ENCODE results near the gene ZNF341. TPM values are rescaled to one million over a fixed set of nuclear protein-coding genes. Genes with fewer than 3 reads are reported as not detected.
A peak's percentile ranks its signal among the peaks of the same experiment; 100 is the strongest.

Gene ZNF341
- polyA plus RNA-seq, 1 donor: 3.3 TPM

DNA sequence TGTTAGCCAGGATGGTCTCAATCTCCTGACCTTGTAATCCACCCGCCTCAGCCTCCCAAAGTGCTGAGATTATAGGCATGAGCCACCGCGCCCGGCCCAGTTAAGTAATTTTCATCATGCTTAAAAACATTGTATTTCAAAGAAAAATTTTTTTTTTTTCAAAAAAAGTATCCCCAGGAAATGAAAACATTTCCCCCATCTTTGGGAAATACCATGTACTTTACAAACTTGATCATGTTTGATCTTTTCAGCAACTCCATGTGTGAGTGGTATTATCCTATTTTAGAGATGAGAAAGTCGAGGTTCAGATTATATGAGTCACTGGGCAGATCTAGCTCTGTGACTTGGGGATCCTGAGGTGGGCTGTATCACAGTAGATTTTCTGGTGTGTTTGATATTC is 91.2 kb downstream of the ZNF341 start:
- no peaks in the 10 kb centered on the region for H3K27me3 ChIP-seq (ENCODE audit: control insufficient read depth, insufficient read depth, low read length)
- no peak for DNase-seq
- H3K27ac ChIP-seq (ENCODE audit: low read length): no peak overlapping the region
- H3K4me1 ChIP-seq (ENCODE audit: control insufficient read depth, insufficient read depth, low read length): peaks cover 34% of the 10 kb centered on the region
- H3K36me3 ChIP-seq (ENCODE audit: control insufficient read depth, insufficient read depth, low read length): peaks cover 9% of the 10 kb centered on the region
- no peak overlapping the region for H3K4me3 ChIP-seq (ENCODE audit: low read length)
- H3K9me3 ChIP-seq (ENCODE audit: control insufficient read depth, low read depth, low read length): no peaks in the 10 kb centered on the region
- no CpG with 5 or more reads among the region's 5 CpGs for WGBS (ENCODE audit: insufficient coverage, low lambda C conversion rate)

DNA sequence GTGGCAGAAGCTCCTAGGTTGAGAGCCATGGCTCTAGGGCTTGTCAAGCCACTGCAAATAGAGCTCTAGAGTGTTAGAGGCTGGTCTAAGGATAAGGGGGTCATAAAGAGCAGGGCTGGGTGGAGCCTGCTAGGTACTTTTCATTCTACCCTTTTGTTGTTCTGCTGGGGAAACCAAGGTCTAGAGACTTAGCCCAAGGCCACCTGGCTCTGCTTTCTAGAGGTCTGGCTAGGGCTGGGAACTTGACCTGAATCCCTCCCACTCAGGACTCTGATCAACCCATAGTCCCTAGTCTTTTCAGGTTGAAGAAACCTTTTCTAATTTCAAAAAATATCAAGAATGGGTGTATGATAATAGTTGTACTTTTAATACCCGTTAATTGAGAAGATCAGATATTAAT is 93.1 kb downstream of the ZNF341 start:
- Histone ChIP-seq H3K4me1 (ENCODE audit: control insufficient read depth, insufficient read depth, low read length) (peaks cover 53% of the 10 kb centered on the region), H3K27ac (ENCODE audit: low read length) (peak overlapping the region; percentile 86), H3K27me3 (ENCODE audit: control insufficient read depth, insufficient read depth, low read length) (no peaks in the 10 kb centered on the region), H3K9me3 (ENCODE audit: control insufficient read depth, low read depth, low read length) (no peaks in the 10 kb centered on the region), H3K4me3 (ENCODE audit: low read length) (no peak overlapping the region), H3K36me3 (ENCODE audit: control insufficient read depth, insufficient read depth, low read length) (peaks cover 11% of the 10 kb centered on the region)
- 100% methylated on average over 1 of the region's 1 CpG for whole genome bisulfite sequencing (ENCODE audit: insufficient coverage, low lambda C conversion rate)
- DNase-seq: peak in 1 of 2 donors; percentile 18

GRCh38 chr20:33825340-33826269 is 93.8 kb downstream of the ZNF341 start:
- no peak overlapping the region for H3K4me3 ChIP-seq (ENCODE audit: low read length)
- DNase-seq: peak; percentile 76 to 90
- WGBS (ENCODE audit: insufficient coverage, low lambda C conversion rate): no CpG with 5 or more reads among the region's 3 CpGs

GRCh38 chr20:33826270-33826897 is 94.6 kb downstream of the ZNF341 start:
- peak in 1 of 2 donors; percentile 69 for DNase-seq
- no CpG with 5 or more reads among the region's 5 CpGs for WGBS (ENCODE audit: insufficient coverage, low lambda C conversion rate)
- H3K4me3 ChIP-seq (ENCODE audit: low read length): no peak overlapping the region
- no peaks in the 10 kb centered on the region for H3K9me3 ChIP-seq (ENCODE audit: control insufficient read depth, low read depth, low read length)
- peaks cover 63% of the 10 kb centered on the region for H3K4me1 ChIP-seq (ENCODE audit: control insufficient read depth, insufficient read depth, low read length)
- no peaks in the 10 kb centered on the region for H3K27me3 ChIP-seq (ENCODE audit: control insufficient read depth, insufficient read depth, low read length)
- peaks cover 11% of the 10 kb centered on the region for H3K36me3 ChIP-seq (ENCODE audit: control insufficient read depth, insufficient read depth, low read length)
- peak overlapping the region; percentile 86 for H3K27ac ChIP-seq (ENCODE audit: low read length)

More at GRCh38 chr20:33825340-33826269, 93.8 kb downstream of the ZNF341 start:
- peak overlapping the region; percentile 86 for H3K27ac ChIP-seq (ENCODE audit: low read length)
- H3K9me3 ChIP-seq (ENCODE audit: control insufficient read depth, low read depth, low read length): no peaks in the 10 kb centered on the region
- peaks cover 60% of the 10 kb centered on the region for H3K4me1 ChIP-seq (ENCODE audit: control insufficient read depth, insufficient read depth, low read length)
- peaks cover 11% of the 10 kb centered on the region for H3K36me3 ChIP-seq (ENCODE audit: control insufficient read depth, insufficient read depth, low read length)
- no peaks in the 10 kb centered on the region for H3K27me3 ChIP-seq (ENCODE audit: control insufficient read depth, insufficient read depth, low read length)

- DNase-seq: no peak
- no peaks in the 10 kb centered on the region for H3K9me3 ChIP-seq (ENCODE audit: control insufficient read depth, low read depth, low read length)
- no CpG with 5 or more reads among the region's 2 CpGs for WGBS (ENCODE audit: insufficient coverage, low lambda C conversion rate)
- no peak overlapping the region for H3K27ac ChIP-seq (ENCODE audit: low read length)
- H3K36me3 ChIP-seq (ENCODE audit: control insufficient read depth, insufficient read depth, low read length): peaks cover 11% of the 10 kb centered on the region
- H3K4me1 ChIP-seq (ENCODE audit: control insufficient read depth, insufficient read depth, low read length): peaks cover 70% of the 10 kb centered on the region
- H3K27me3 ChIP-seq (ENCODE audit: control insufficient read depth, insufficient read depth, low read length): no peaks in the 10 kb centered on the region
- H3K4me3 ChIP-seq (ENCODE audit: low read length): no peak overlapping the region
Observed at GRCh38 chr20:33827109-33827508, 95.3 kb downstream of the ZNF341 start.

DNA sequence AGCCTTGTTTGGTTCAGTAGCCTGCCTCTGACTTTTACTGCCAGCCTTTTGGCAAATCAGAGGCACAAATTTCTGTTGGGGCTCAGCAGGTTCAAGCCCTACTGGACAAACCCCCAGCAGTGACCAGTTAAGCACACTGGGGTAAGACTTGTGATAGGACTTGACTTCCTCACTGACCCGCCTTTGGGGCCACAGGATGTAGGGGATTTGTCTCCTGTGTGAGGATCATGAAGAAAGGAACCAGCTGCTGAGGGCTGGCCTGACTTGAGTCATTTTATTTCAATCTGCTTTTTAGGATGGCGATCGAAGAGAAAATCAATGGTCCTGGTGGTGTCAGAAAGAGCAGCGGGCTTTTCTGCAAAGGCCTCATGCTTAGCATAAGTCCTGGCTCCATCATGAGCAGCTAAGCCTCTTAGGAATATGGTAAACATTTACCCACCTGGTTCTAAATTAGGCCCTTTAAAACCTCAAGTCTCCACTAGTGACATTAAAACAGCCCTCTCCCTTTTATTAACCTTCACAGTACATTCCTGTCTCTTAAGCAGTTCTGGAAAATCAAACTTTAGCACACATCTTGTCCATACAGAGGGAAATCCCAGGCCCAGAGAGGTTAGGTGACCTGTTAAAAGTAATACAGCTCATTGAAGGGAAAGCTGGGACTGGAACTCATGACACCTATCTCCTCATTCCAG is 96.0 kb downstream of the ZNF341 start:
- Histone ChIP-seq H3K36me3 (ENCODE audit: control insufficient read depth, insufficient read depth, low read length) (peaks cover 9% of the 10 kb centered on the region), H3K4me1 (ENCODE audit: control insufficient read depth, insufficient read depth, low read length) (peaks cover 77% of the 10 kb centered on the region), H3K4me3 (ENCODE audit: low read length) (no peak overlapping the region), H3K27ac (ENCODE audit: low read length) (peak overlapping the region; percentile 59), H3K9me3 (ENCODE audit: control insufficient read depth, low read depth, low read length) (no peaks in the 10 kb centered on the region), H3K27me3 (ENCODE audit: control insufficient read depth, insufficient read depth, low read length) (no peaks in the 10 kb centered on the region)
- no peak for DNase-seq
- WGBS (ENCODE audit: insufficient coverage, low lambda C conversion rate): no CpG with 5 or more reads among the region's 4 CpGs

GRCh38 chr20:33828326-33828844 is 96.6 kb downstream of the ZNF341 start:
- peak overlapping the region; percentile 59 for H3K27ac ChIP-seq (ENCODE audit: low read length)
- WGBS (ENCODE audit: insufficient coverage, low lambda C conversion rate): no CpG with 5 or more reads among the region's 9 CpGs
- H3K4me1 ChIP-seq (ENCODE audit: control insufficient read depth, insufficient read depth, low read length): peaks cover 83% of the 10 kb centered on the region

DNA sequence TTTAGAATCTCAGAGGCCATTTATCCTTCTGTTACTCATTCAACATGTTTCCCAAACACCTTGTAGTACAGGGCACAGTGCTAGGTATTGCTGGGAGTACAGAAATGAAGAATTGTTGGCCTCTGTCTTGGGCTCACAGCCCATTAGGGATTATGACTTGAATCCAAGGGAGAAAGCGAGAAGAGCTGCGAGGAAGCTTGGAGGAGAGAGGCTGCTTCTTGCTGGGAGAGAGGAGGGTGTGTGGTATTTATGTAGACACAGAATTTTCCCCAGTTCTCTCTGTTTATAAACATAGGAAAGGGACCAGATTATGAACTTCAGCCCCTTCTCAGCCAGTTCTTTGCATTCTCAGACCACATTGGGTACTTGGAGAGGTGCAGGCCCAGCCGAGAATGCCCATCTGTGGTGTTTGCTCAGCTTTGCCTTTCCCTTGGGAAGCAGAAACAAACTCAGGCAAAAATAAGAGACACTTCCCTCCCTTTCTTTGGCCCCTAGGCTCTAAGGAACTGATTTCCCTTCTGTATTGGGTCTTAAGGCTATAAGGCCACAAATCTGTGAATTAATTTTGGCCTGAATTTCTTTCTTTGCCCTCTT is 97.3 kb downstream of the ZNF341 start:
- Histone ChIP-seq H3K4me3 (ENCODE audit: low read length) (no peak overlapping the region), H3K36me3 (ENCODE audit: control insufficient read depth, insufficient read depth, low read length) (peaks cover 3% of the 10 kb centered on the region), H3K9me3 (ENCODE audit: control insufficient read depth, low read depth, low read length) (no peaks in the 10 kb centered on the region), H3K4me1 (ENCODE audit: control insufficient read depth, insufficient read depth, low read length) (peaks cover 84% of the 10 kb centered on the region), H3K27ac (ENCODE audit: low read length) (peak overlapping the region; percentile 59), H3K27me3 (ENCODE audit: control insufficient read depth, insufficient read depth, low read length) (no peaks in the 10 kb centered on the region)
- no CpG with 5 or more reads among the region's 3 CpGs for WGBS (ENCODE audit: insufficient coverage, low lambda C conversion rate)
- DNase-seq: no peak

More at GRCh38 chr20:33828326-33828844, 96.6 kb downstream of the ZNF341 start:
- Histone ChIP-seq H3K9me3 (ENCODE audit: control insufficient read depth, low read depth, low read length) (no peaks in the 10 kb centered on the region), H3K27me3 (ENCODE audit: control insufficient read depth, insufficient read depth, low read length) (no peaks in the 10 kb centered on the region), H3K36me3 (ENCODE audit: control insufficient read depth, insufficient read depth, low read length) (peaks cover 7% of the 10 kb centered on the region), H3K4me3 (ENCODE audit: low read length) (no peak overlapping the region)
- DNase-seq: no peak

- no CpG with 5 or more reads among the region's 3 CpGs for WGBS (ENCODE audit: insufficient coverage, low lambda C conversion rate)
- Histone ChIP-seq H3K27me3 (ENCODE audit: control insufficient read depth, insufficient read depth, low read length) (no peaks in the 10 kb centered on the region), H3K27ac (ENCODE audit: low read length) (peak overlapping the region; percentile 59), H3K4me1 (ENCODE audit: control insufficient read depth, insufficient read depth, low read length) (peaks cover 81% of the 10 kb centered on the region), H3K4me3 (ENCODE audit: low read length) (no peak overlapping the region), H3K9me3 (ENCODE audit: control insufficient read depth, low read depth, low read length) (no peaks in the 10 kb centered on the region), H3K36me3 (ENCODE audit: control insufficient read depth, insufficient read depth, low read length) (peaks cover 3% of the 10 kb centered on the region)
- DNase-seq: no peak
Observed at GRCh38 chr20:33829636-33830035, 97.8 kb downstream of the ZNF341 start.

- no peak for DNase-seq
- peaks cover 75% of the 10 kb centered on the region for H3K4me1 ChIP-seq (ENCODE audit: control insufficient read depth, insufficient read depth, low read length)
- no peak overlapping the region for H3K27ac ChIP-seq (ENCODE audit: low read length)
- no peaks in the 10 kb centered on the region for H3K27me3 ChIP-seq (ENCODE audit: control insufficient read depth, insufficient read depth, low read length)
- WGBS (ENCODE audit: insufficient coverage, low lambda C conversion rate): no CpG with 5 or more reads among the region's 4 CpGs
- no peak overlapping the region for H3K4me3 ChIP-seq (ENCODE audit: low read length)
- H3K9me3 ChIP-seq (ENCODE audit: control insufficient read depth, low read depth, low read length): no peaks in the 10 kb centered on the region
- peaks cover 3% of the 10 kb centered on the region for H3K36me3 ChIP-seq (ENCODE audit: control insufficient read depth, insufficient read depth, low read length)
Observed at GRCh38 chr20:33830371-33830770, 98.6 kb downstream of the ZNF341 start.
